GM18502 (cell line): Measurements from ENCODE around the gene EMX1.

Experiments used
- ATAC-seq: cut with Tn5 transposase; IDR thresholded peaks from one replicate; pipeline ENCODE4 v1.9.1; 2021; ENCODE audit warnings: mild to moderate bottlenecking; ENCODE audit not compliant: unreplicated experiment, poor library complexity

The EMX1 gene

DNA sequence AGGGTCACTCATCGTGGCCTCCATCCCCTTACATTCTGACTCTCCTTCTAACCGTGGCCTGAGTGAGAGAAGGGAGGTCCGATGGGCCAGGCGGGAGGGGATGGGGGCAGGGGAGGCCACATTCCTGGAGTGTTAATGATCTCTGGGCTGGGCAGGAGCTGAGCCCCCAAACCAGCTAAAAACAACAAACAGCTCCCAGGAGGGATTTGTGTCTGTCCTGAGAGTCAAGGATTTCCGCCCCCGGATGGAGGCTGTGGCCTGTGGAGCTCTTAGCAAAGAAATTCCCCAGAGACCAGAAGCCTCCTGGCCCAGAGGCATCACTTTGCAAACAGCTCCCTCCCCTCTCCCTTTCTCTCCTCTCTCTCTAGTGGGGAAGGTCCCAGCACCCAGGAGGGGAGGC lies 23.5 kb downstream of the EMX1 start:
- no peak for ATAC-seq

DNA sequence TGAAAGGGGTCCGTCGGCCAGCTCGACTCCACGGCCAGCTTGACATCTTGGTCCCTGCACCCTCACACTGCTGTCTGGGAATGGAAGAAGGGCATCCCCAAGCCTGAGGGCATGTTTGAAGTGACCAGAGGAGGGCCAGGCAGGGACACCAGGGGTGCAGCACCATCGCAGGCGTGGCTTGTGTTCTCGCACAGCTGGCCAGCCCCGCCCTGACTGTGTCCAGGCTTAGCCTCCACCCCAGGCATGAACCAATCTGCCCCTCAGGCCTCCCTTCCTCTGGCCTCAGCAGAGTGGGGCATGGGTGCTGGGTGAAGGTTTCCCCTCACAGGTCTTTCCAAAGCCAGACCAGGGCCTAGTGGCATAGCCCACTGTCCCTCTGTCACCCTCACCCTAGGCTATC lies 25.0 kb downstream of the EMX1 start:
- ATAC-seq: no peak

DNA sequence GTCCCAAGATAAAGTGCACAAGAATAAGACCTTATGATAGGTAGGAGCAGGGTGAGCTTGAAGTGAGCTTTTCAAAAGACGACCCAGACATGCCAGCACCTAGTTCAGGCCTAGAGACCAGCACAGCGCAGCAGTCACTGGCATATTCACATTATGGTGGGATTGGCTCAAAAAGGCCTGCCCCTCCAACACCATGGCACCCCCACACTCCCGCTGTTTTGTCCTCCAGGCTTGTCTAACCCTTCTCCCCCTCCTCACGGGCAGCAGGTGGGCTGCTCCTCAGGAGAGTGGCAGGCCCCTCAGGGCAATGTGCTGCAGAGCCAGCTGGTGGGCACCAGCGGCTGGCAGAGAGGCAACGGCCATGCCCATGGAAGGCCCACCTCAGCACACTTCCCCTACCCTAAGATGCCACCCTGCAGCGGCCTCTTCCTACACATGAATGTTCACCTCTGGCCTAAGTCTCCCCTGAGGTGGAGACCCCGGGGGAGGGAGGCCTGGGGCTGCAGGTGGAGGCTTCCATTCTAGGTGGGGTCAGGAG lies 25.6 kb downstream of the EMX1 start:
- no peak for ATAC-seq

DNA sequence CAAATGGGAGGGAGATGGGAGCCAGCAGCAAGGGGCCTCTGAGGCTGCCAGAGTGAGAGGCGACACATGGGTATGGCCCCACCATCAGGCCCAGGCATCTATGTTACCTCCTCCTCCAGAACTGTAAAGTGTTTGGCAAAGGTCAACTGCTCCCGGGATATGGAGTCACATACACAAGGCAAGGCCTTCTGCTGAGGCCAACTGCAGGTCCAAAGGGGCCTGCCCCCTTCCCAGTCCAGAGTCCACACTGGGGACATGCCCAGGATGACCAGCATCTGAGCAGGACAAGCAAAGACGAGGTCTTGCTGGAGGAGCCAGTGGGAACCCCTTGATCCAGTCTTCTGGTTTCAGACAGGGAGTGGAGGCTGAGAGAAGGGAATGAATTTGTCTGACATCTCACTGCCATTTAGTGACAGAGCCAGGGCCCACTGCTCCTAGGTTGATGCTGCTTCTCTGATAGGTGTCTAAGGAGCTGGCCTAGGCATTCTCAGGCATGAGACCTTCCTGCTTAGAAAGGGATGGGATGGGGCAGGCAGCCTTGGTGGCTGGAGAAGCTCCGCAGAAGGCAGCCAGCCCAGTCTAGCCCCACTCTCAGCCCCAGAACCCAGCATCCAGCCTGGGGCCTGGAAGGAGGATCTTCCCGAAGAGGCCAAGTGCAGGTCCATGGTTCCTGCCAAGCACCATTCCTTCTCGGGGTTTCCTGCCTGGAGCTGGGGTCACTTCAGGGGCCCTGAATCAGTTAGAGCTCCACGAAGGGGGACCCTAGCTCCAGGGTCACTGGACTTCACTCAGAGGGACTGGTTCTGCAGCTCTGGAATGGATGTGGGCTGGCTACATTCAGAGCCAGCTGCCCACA lies 26.4 kb downstream of the EMX1 start:
- ATAC-seq: no peak

DNA sequence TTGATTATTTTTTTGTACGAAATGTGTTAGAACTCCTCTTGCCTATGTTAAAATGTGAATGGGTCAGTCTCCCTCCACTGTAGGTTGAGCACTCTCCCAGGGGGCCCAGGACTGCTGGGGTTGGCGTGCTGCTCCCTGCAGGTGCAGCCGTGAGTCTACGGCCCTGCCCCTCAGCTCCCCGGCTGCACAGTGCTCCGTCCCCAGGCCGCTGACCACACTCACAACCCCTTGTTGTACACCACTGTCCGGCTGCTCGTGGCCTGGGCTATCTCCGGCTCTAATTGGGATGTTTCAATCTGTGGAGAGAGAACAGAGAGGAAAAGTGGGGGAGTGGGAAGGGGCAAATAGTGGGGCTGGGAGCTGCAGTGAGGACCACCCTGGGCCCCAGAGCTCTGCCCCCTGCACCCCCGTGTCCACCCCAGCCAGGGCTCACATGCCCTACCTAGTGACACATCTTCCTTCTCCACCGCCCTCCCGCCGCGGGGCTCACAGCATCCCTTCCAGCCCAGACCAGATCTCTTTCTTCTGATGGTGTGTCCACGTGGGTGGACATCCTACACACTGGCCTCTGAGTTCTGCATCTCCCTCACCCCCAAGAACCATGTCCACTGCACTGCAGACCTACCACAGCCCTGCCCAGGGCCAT lies 27.6 kb downstream of the EMX1 start:
- ATAC-seq: no peak

DNA sequence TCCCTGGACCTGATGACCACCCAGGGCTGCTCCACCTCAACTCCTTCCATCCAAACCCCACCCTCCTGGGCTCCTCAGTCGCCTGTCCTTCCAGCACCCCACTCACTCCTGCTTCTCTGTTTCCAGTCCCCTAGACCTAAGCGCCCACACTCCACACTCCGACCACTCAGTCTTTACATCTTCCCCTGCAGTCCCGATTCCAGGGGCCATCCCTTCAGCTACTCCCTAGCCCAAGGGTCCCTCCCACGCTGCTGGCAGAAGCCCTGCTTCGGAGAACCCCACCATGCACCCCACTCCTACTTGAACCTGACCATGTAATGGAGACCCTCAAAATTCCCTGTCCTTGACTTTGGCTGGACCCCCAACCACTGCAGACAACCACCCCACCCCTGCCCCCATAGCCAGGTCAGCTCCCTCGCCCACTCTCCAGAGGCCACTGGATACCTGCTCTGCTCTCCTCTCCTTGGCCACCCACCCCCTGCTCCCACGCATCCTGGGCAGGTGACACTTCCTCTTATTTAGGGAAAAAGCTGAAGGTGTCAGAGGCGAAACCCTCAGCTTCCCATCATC lies 28.2 kb downstream of the EMX1 start:
- ATAC-seq: no peak

DNA sequence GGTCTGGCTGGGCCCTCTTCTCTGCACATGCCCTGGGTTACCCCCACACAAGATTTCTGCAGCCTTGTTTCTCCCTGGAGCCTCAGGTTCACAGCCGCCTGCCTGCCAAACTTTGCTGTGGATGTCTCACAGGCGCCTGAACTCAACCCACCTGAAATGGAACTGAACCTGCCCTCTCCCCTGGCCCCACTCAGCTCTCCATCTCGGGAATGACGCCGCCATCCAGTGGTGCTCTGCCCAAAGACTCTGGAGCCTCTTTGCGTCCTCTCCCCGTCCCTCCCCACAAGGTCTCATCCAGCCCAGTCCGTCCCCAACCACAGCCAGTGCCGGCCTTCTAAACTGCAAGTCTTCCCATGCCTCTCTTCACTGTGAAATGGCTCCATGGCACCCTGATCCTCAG lies 29.1 kb downstream of the EMX1 start:
- ATAC-seq: no peak

DNA sequence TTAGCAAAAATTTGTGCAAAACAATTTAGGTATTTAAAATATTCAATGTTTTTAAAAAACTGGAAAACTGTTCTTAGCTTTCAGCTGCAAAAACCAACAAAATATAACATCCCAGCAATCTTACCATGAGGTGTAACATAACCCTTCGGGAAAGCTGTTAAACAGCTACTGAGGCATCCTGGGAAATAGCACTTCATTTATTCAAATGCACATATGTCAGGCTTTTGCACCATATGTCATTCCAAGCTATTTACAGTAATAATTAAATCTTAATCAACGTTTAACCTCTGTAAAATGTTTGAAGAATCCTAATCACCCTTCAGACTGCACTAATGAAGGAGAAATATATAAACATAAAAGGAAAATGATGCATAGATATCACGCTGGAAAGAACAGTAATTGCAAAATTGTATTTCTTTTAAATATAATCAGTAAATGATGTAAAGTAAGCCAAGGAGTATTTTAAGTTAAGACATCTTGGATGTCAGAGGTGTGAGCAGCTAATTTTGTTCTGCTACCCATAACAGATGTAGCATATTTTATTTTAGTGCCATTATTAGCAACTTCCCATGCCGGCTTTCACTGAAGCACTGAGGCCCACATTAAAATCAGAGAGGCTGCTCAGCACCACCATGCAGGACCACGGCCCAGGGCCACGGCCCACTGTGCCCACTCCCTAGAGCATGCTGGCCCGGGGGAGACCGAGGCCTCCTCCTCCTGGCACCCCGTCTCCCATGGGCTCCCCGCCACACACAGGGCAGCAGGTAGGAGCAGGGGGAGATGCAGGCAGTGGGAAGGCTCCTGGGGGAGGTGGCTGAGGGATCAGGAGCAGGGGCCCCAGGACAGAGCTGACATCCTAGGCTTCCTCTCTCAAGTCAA lies 30.9 kb downstream of the EMX1 start:
- no peak for ATAC-seq

DNA sequence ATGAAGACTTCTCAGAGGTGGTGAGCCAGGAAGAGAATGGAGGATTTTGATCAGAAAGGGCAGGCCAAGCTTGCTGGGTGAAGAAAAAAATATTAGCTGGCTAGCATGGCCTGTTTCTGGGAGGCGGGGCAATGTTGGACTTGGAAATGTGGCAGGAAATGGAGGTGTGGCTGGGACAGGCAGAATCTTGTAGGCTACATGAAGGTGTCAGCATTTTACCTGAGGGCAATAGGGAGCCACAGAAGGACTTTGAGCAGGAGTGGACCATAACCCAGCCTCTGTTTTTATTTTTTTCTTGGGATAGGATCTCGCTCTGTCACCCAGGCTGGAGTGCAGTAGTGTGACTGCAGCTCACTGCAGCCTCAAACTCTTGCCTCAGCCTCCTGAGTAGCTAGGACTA lies 31.7 kb downstream of the EMX1 start:
- ATAC-seq: no peak

DNA sequence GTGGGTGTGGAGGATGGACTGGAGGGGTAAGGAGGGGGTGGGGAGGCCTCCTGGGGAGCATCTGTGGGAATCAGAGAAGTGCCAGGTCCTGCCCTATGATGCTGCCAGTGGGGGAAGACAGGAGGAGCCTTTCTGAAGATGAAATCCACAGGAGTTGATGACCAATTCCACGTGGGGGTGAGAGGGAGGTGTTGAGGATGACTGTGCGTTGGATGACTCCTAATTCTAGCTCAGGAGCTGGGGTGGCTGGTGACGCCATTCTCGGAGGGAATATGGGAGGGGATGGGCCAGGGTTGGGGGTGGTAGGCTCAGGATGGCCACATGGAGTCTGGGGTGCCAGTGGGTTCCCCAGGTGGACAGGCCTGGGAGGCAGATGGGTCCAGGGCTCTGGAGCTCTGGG lies 32.3 kb downstream of the EMX1 start:
- ATAC-seq: no peak

DNA sequence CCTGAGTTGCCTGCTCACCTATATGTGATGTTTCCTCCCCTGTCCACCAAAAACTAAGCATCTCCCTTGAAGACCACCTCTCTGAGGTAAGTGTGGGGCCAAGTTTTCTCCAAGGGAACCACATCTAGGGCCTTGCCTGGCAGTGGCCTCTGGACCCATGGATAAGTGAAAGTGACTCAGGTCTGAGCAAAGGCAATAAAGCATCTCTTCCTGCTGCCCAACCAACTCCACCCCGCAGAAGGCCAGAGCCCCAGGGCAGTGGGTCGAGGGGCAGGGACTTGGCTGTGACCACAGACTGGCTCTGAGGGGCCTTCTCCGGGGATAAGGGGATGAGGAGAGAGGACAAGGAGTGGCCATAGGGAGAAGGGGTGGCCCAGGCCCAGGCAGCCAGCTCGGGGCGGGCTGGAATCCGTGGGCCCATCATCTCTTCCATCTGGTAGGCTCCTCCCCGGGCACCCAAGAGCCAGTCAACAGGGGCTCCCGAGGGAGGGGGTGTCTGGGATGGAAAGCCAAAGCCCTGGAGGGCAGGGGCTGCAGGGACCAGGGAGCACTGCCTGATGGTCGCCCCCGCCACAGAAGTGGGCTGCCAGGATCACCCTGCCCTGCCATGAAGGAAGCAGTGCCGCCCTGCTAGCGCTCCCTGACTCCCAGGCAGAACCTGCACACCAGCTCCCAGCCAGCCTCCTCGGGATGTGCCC lies 33.4 kb downstream of the EMX1 start:
- ATAC-seq: no peak

DNA sequence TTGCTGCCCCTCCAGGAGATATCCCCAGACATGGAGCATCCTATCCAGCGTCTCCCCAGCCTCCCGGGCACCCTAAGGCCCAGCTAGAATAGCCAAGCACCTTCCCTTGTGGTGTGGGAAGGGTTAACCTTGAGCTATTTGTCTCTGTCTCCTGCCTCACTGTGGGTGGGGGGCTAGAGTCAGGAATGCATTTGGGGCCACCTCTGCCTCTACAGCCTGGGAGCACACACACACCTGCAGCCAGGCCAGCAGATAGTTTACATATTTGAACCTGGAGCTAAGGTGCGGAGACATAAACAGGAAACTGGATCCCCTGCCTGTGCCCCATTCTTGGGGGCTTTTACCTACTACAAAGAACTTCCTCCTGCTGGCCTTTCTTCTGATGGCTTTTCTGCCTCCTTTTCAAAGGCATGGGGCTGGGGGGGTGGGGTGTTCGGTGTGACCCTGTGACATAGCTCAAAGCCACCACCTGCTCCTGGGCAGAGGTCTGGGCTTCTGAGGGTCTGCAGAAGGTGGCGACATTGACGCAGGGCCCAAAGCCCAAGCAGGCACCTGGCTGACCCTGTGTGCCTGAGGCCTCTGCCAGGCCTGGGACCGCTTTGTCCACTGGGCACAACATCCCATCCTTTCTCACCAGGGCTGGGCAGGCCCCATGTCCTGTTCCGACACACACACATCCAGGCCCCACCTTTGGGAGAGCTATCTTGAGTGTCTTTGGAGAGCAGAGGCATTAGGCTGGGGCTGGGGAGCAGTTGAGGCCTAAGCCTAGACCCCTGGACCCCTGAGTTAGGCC lies 34.2 kb downstream of the EMX1 start:
- no peak for ATAC-seq

DNA sequence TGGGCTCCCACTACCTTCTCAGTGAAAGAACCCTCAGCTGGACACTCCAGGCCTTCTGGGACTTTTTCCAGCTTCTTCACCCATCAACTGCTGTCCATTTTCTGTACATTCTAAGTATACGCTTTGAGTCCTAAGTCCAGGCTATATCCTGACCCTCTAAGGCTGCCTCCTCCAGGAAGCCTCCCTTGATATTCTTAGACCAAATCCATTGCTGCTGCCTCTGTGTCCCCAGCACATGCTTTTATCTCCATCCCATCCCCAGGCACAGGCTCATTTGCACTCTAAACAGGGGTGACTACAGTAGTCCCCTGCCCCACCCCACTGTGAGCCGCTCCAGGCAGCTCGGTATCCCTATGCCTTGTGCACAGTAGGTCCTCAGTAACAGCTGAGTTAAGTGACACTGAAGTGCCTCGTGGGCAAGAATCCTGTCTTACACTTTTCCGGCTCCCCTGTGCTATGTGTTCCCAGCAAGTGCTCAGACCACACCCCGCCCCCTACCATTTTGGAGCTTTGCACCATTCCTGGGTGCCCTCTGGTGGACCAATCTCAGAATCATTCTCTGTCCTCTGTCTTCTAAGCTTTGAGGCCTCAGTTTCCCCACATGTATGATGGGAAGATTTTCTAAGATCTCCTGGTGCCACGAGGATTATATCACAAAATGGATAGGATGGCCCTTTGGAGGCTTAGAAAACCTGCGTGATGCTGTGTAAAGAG lies 34.9 kb downstream of the EMX1 start:
- ATAC-seq: no peak

DNA sequence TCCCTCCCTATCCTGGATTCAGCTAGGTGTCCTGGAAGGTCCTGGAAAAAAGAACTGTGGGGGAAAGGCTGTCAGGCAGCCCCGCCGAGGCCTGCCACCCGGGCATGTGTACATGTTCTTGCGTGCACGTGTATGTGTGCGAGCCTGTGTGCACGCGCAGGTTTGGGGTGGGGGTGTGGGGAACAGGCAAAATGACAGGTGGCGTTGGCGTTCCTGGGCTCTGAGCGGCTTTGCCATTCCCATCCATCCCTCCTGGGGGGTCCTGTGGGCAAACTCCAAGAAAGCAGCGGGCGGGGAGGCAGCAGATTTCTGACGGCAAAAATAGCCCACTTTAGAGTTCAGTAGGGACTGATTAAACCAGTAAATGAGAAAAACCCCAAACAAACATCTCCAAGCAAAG lies 35.6 kb downstream of the EMX1 start:
- ATAC-seq: no peak

DNA sequence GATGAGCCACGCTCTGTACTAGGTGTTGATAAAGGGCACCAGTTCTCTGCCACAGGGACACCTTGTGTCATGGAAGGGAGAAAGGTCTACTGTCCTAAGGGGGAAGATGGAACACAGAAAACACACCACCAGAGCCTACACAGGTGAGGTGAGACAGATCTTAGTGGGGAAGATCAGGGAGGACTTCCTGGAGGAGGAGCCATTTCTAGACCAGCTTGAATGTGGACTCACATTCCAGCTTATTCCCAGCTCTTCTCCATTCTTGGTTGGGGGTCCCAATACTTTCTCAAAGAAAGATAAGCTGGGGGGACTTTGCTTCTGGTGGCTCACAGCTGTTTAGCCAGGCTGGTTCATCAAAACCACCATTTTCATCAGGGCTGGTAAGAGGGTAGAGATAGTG lies 36.2 kb downstream of the EMX1 start:
- no peak for ATAC-seq

DNA sequence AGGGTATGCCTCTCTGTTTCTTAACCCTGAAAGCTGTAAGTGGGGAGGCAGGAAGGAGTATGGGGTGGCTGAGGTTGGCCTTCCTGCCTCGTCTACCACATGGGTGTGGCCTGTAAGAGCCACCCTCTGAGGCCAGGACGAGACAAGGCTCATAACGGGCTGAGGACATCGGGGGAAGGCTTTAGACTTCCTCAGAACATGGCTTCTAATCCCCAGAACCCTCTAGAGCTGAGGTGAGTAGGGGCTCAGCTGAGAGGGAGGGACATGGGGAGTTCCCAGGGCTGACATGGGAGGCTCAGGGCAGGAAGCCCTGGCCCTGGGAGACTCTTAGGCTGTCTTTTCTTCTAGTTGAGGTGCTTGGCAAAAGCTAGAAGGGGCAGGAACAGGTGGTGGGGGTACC lies 36.7 kb downstream of the EMX1 start:
- no peak for ATAC-seq

DNA sequence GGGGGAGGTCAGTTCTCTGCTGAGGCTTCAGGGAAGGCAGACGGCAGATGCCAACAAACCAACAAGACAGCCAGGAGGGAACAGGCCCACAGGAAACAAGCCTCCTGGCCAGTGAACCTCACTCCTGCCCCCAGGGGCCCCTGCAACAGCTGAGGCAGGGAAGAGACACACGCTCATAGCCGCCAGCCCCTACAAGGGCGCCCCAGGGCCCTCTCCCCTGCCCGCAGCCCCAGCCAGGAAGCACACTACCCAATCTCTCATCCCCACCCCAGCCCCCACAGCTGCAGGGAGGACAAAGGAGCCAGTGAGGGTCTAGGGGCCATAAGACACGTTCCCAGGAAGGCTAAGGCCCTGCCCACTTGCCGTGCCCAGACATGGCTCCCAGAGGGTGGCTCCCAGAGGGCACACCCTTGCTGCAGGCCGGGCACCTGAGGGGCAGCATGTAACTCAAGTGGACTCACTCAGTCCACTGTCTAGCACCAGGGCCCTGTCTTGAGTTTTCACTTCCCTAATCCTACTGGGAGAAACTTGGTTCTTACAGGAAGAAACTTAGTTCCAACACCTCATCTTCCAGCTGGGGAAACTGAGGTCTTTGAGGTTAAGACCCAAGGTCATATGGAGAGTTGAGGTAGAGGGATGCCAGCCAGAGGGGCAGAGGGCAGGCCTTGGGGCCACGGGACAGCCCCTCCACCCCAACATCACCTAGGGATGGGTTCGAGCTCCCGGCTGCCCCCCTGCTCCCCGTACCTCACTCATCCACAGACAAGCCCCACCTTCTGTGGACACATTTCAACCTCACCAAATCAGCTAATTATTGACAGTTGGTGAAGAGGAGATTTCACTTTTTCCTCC lies 37.3 kb downstream of the EMX1 start:
- ATAC-seq: no peak
